ENCODE data around the gene FAM89A.
"Not testable (repeated sequence)": the region's sequence is repeated elsewhere in the genome, so short reads cannot be mapped to it uniquely, and the experiment has no call there.

The FAM89A gene

GRCh38 chr1:231029841-231030240 is 10.2 kb downstream of the FAM89A start:
- no peak for DNase-seq (ENCODE audit: low read depth)

- DNase-seq (ENCODE audit: low read depth), result not testable (repeated sequence)
Measured at GRCh38 chr1:231029247-231029646, 10.8 kb downstream of the FAM89A start.

- no peak for DNase-seq (ENCODE audit: low read depth)
Measured at GRCh38 chr1:231028682-231029081, 11.4 kb downstream of the FAM89A start.

- DNase-seq (ENCODE audit: low read depth), result no peak
Measured at GRCh38 chr1:231027971-231028370, 12.1 kb downstream of the FAM89A start.

- no peak for DNase-seq (ENCODE audit: low read depth)
Measured at GRCh38 chr1:231027136-231027925, 12.7 kb downstream of the FAM89A start.

- no peak for DNase-seq (ENCODE audit: low read depth)
Measured at GRCh38 chr1:231026576-231026975, 13.5 kb downstream of the FAM89A start.

GRCh38 chr1:231023150-231023549 is 16.9 kb downstream of the FAM89A start:
- DNase-seq (ENCODE audit: low read depth), result no peak

- not testable (repeated sequence) for DNase-seq (ENCODE audit: low read depth)
Measured at GRCh38 chr1:231022543-231022942, 17.5 kb downstream of the FAM89A start.

GRCh38 chr1:231021540-231022031 is 18.5 kb downstream of the FAM89A start:
- no peak for DNase-seq (ENCODE audit: low read depth)

GRCh38 chr1:231020816-231021215 is 19.2 kb downstream of the FAM89A start:
- no peak for DNase-seq (ENCODE audit: low read depth)

- no peak for DNase-seq (ENCODE audit: low read depth)
Measured at GRCh38 chr1:231020139-231020601, 19.9 kb downstream of the FAM89A start.

- DNase-seq (ENCODE audit: low read depth), result no peak
Measured at GRCh38 chr1:231019711-231020110, 20.3 kb downstream of the FAM89A start.

- no peak for DNase-seq (ENCODE audit: low read depth)
Measured at GRCh38 chr1:231016966-231017365, 23.1 kb downstream of the FAM89A start.

- no peak for DNase-seq (ENCODE audit: low read depth)
Measured at GRCh38 chr1:231016234-231016633, 23.8 kb downstream of the FAM89A start.

- DNase-seq (ENCODE audit: low read depth), result no peak
Measured at GRCh38 chr1:231013391-231014015, 26.6 kb downstream of the FAM89A start.

GRCh38 chr1:231011963-231012362 is 28.1 kb downstream of the FAM89A start:
- DNase-seq (ENCODE audit: low read depth), result no peak

- no peak for DNase-seq (ENCODE audit: low read depth)
Measured at GRCh38 chr1:231011360-231011759, 28.7 kb downstream of the FAM89A start.

GRCh38 chr1:231007535-231007934 is 32.5 kb downstream of the FAM89A start:
- not testable (repeated sequence) for DNase-seq (ENCODE audit: low read depth)

GRCh38 chr1:231001892-231002291 is 38.2 kb downstream of the FAM89A start:
- no peak for DNase-seq (ENCODE audit: low read depth)

GRCh38 chr1:231000639-231001038 is 39.4 kb downstream of the FAM89A start:
- DNase-seq (ENCODE audit: low read depth), result no peak

GRCh38 chr1:231000201-231000600 is 39.9 kb downstream of the FAM89A start:
- DNase-seq (ENCODE audit: low read depth), result no peak

- no peak for DNase-seq (ENCODE audit: low read depth)
Measured at GRCh38 chr1:230994860-230995259, 45.2 kb downstream of the FAM89A start.

GRCh38 chr1:230992100-230992774 is 47.8 kb downstream of the FAM89A start:
- no peak for DNase-seq (ENCODE audit: low read depth)
